Natural killer cell (primary cell): ENCODE results near the gene RUNX2. TPM values are rescaled to one million over a fixed set of nuclear protein-coding genes. Genes with fewer than 3 reads are reported as not detected.

ENCODE experiments used
- ATAC-seq, 3 donors: fragments of 150-1000 bp in 2 of 3; fragments of 200-7000 bp in 1 of 3; cut with Tn5 transposase; 1 replicate in 1 of 3; 2 replicates in 2 of 3; pipeline ENCODE4 v1.10.0; 2021; ENCODE audit warnings: mild to moderate bottlenecking in 2 of 3, moderate library complexity in 2 of 3
- DNase-seq, 2 donors: peaks; one replicate each; pipeline versions ENCODE4 v3.0.0 to v3.0.0-alpha.2; 2013 to 2021; ENCODE audit warnings: mixed read lengths in 1 of 2
- H3K27ac ChIP-seq: one replicate; pipeline ENCODE4 v1.5.1; 2013; ENCODE audit warnings: mild to moderate bottlenecking, low read length
- H3K27me3 ChIP-seq: one replicate; pipeline ENCODE4 v1.6.1; 2013; ENCODE audit warnings: low read length; ENCODE audit not compliant: control insufficient read depth, insufficient read depth
- H3K36me3 ChIP-seq: one replicate; pipeline ENCODE4 v1.6.1; 2013; ENCODE audit warnings: low read length; ENCODE audit not compliant: control insufficient read depth, insufficient read depth
- H3K4me1 ChIP-seq: one replicate; pipeline ENCODE4 v1.6.1; 2013; ENCODE audit warnings: low read length; ENCODE audit not compliant: control insufficient read depth, insufficient read depth
- H3K4me3 ChIP-seq: one replicate; pipeline ENCODE4 v1.5.1; 2013; ENCODE audit warnings: low read length
- H3K9me3 ChIP-seq: one replicate; pipeline ENCODE4 v1.6.1; 2013; ENCODE audit warnings: low read length; ENCODE audit not compliant: control insufficient read depth, insufficient read depth
- H3K27ac Mint-ChIP-seq, 2 donors: one replicate each; pipeline ENCODE4 v1.8.0; 2022; ENCODE audit warnings: mild to moderate bottlenecking in 2 of 2, mixed read lengths in 2 of 2, moderate library complexity in 1 of 2
- H3K27me3 Mint-ChIP-seq, 2 donors: one replicate each; pipeline ENCODE4 v1.8.0; 2022; ENCODE audit warnings: low read depth in 2 of 2, mixed read lengths in 2 of 2
- H3K36me3 Mint-ChIP-seq: one replicate; pipeline ENCODE4 v1.8.0; 2022; ENCODE audit warnings: mixed read lengths
- H3K4me1 Mint-ChIP-seq, 2 donors: one replicate each; pipeline ENCODE4 v1.8.0; 2022; ENCODE audit warnings: mixed read lengths in 2 of 2
- H3K4me3 Mint-ChIP-seq: one replicate; pipeline ENCODE4 v1.8.0; 2022; ENCODE audit warnings: mild to moderate bottlenecking, moderate library complexity, mixed read lengths
- H3K9me3 Mint-ChIP-seq, 2 donors: one replicate each; pipeline ENCODE4 v1.8.0; 2022; ENCODE audit warnings: mixed read lengths in 2 of 2
- WGBS: methylation state at CpG from one replicate; pipeline ENCODE4 v1.1.7; 2013; ENCODE audit warnings: missing lambda C conversion rate; ENCODE audit not compliant: insufficient coverage; 5-methylcytosine and 5-hydroxymethylcytosine counted together
- intact Hi-C: fragments of 100-400 bp; cut with micrococcal nuclease; formaldehyde crosslinking; loops from one replicate; pipeline ENCODE4 v1.14.2; 2022
- total RNA-seq, 4 donors: library from RNA; stranded (reverse); fragments of 120-200 nt in 1 of 4; gene quantifications; one replicate each; pipeline versions ENCODE4 v1.2.3 to v1.2.4, GENCODE V29; 2013 to 2022
- TF ChIP-seq, protein P1 (sequence below): fragments of 200-600 bp; IDR thresholded peaks from one replicate; pipeline ENCODE4 v1.8.0; 2022; ENCODE audit warnings: antibody characterized with exemption

Gene RUNX2
- total RNA-seq, 3 donors from 2014 or later (not counting 1 experiment from before 2014, with no cell fraction given), result 5.0 to 19.2 (median 7.0) TPM

DNA sequence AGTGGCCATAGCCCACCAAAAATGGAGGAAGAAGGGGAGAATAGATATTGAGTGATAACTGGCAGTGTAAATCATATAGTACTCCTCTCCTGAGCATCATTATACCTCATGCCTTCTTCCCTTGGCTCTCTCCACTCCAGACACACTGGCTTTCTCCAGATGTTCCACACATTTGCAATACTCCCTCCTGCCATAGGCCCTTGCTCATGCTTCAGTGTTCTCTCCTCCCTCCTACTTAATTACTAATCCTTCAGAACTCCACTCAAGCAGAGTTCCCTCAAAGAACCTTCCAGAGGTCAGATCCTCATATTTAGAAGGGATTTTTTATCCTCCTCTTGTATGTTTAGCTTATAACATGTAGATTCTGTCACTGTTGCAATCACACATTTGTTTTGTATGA lies 329.1 kb downstream of the RUNX2 start:
- H3K36me3 ChIP-seq, result no peaks in the 10 kb centered on the region
- peaks cover 0 to 4% of the 10 kb centered on the region in 2 donors for H3K4me1 Mint-ChIP-seq
- H3K9me3 Mint-ChIP-seq, result no peaks in the 10 kb centered on the region
- H3K27me3 ChIP-seq, result no peaks in the 10 kb centered on the region
- intact Hi-C loops, result no loop called here
- no peak overlapping the region for H3K27ac ChIP-seq
- no peak for ATAC-seq
- H3K4me1 ChIP-seq, result peaks cover 5% of the 10 kb centered on the region
- TF ChIP-seq, protein P1, sequence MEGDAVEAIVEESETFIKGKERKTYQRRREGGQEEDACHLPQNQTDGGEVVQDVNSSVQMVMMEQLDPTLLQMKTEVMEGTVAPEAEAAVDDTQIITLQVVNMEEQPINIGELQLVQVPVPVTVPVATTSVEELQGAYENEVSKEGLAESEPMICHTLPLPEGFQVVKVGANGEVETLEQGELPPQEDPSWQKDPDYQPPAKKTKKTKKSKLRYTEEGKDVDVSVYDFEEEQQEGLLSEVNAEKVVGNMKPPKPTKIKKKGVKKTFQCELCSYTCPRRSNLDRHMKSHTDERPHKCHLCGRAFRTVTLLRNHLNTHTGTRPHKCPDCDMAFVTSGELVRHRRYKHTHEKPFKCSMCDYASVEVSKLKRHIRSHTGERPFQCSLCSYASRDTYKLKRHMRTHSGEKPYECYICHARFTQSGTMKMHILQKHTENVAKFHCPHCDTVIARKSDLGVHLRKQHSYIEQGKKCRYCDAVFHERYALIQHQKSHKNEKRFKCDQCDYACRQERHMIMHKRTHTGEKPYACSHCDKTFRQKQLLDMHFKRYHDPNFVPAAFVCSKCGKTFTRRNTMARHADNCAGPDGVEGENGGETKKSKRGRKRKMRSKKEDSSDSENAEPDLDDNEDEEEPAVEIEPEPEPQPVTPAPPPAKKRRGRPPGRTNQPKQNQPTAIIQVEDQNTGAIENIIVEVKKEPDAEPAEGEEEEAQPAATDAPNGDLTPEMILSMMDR, result no peak
- DNase-seq, result no peak
- no peaks in the 10 kb centered on the region for H3K36me3 Mint-ChIP-seq
- H3K9me3 ChIP-seq, result no peaks in the 10 kb centered on the region
- H3K27ac Mint-ChIP-seq, result no peak overlapping the region
- H3K4me3 ChIP-seq, result no peak overlapping the region
- H3K4me3 Mint-ChIP-seq, result no peak overlapping the region
- peaks cover 0 to 10% of the 10 kb centered on the region in 2 donors for H3K27me3 Mint-ChIP-seq

DNA sequence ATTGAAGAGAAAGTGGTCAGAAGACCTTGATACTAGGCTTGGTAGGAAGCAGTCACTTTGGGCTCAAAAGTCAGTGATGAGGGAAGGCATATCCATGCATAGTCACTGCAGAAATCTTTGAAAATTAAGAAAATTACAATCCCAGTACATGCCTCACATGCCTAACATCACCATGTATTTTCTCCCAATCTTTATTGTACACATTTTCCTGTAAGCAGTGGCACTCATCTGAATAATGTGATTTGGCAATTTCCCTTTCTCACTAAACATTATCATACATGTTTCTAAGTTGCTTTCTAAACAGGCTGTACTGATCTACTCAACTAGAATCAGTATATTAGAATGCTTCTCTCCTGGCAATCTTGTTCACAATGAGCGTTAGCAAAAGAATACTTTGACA lies 330.3 kb downstream of the RUNX2 start:
- TF ChIP-seq, protein P1, result no peak
- no peaks in the 10 kb centered on the region for H3K36me3 Mint-ChIP-seq
- no peaks in the 10 kb centered on the region for H3K9me3 Mint-ChIP-seq
- H3K4me3 ChIP-seq, result no peak overlapping the region
- no peak for ATAC-seq
- H3K9me3 ChIP-seq, result no peaks in the 10 kb centered on the region
- intact Hi-C loops, result no loop called here
- H3K4me1 Mint-ChIP-seq, result no peaks in the 10 kb centered on the region
- no peaks in the 10 kb centered on the region for H3K27me3 ChIP-seq
- no peak overlapping the region for H3K4me3 Mint-ChIP-seq
- H3K27me3 Mint-ChIP-seq, result peaks cover 7 to 10% of the 10 kb centered on the region in 2 donors
- peaks cover 5% of the 10 kb centered on the region for H3K4me1 ChIP-seq
- no CpG with 5 or more reads among the region's 1 CpG for WGBS
- no peaks in the 10 kb centered on the region for H3K36me3 ChIP-seq
- no peak for DNase-seq
- H3K27ac ChIP-seq, result no peak overlapping the region
- H3K27ac Mint-ChIP-seq, result no peak overlapping the region

DNA sequence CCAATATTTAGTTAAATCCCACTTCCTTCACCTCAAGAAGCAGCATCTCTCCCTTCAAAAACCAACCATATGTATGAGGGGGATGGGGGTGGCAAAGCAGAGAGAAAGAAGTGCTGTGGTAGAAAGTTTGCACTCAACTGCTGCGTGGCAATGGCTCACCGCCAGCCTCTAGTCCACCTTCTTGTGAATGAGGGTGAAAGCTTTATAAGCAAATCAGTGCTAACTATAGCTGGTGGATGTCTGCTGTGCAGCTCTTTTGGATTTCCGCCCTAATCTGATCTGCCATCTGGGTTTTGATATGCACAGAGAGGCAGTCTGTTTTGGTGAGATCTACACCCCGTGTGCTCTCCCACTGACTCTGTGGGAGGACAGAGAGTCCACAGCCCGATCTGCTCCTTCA lies 330.8 kb downstream of the RUNX2 start:
- peak in 1 of 2 donors; percentile 16 for DNase-seq
- no peak overlapping the region for H3K27ac ChIP-seq

DNA sequence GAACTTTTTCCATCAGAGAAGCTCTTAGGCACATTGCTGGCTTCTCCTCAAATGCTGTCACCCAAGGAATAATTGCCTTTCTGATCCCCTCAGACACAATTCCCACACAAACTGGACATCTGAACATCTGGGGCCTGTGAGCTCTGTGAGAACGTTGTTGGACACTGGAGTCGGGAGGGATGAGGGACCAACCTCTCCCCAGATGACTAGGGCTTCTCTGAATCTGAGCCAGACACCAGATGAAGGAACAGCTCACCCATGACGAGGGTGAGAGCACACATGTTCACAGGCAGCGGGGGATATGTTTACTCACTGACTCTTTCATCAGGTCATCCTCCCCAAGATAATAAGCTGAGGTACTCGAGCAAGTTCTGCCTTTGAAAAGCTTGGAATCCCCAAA lies 333.5 kb downstream of the RUNX2 start:
- TF ChIP-seq, protein P1, result no peak
- WGBS, result 82% methylated on average over 5 of the region's 5 CpGs
- DNase-seq, result no peak
- no peaks in the 10 kb centered on the region for H3K27me3 ChIP-seq
- peaks cover 12% of the 10 kb centered on the region for H3K4me1 ChIP-seq
- intact Hi-C loops, result no loop called here
- Mint-ChIP-seq H3K4me1 (peaks cover 5 to 6% of the 10 kb centered on the region in 2 donors), H3K27ac (no peak overlapping the region), H3K4me3 (no peak overlapping the region), H3K9me3 (no peaks in the 10 kb centered on the region), H3K27me3 (peaks cover 22 to 24% of the 10 kb centered on the region in 2 donors), H3K36me3 (no peaks in the 10 kb centered on the region)
- no peaks in the 10 kb centered on the region for H3K36me3 ChIP-seq
- ATAC-seq, result no peak
- no peak overlapping the region for H3K4me3 ChIP-seq
- H3K27ac ChIP-seq, result no peak overlapping the region
- H3K9me3 ChIP-seq, result no peaks in the 10 kb centered on the region

More for the DNA sequence above, 330.8 kb downstream of the RUNX2 start:
- ATAC-seq, result no peak
- Mint-ChIP-seq H3K27me3 (peaks cover 10 to 14% of the 10 kb centered on the region in 2 donors), H3K9me3 (no peaks in the 10 kb centered on the region), H3K36me3 (no peaks in the 10 kb centered on the region), H3K4me1 (peaks cover 2 to 4% of the 10 kb centered on the region in 2 donors), H3K4me3 (no peak overlapping the region), H3K27ac (no peak overlapping the region)
- TF ChIP-seq, protein P1, result no peak
- 42% methylated on average over 5 of the region's 5 CpGs for WGBS
- Histone ChIP-seq H3K4me1 (peaks cover 11% of the 10 kb centered on the region), H3K9me3 (no peaks in the 10 kb centered on the region), H3K27me3 (no peaks in the 10 kb centered on the region), H3K4me3 (no peak overlapping the region), H3K36me3 (no peaks in the 10 kb centered on the region)
- intact Hi-C loops, result no loop called here
